DOHH2 (cell line): ENCODE data around the gene HMCES.
"Not testable (repeated sequence)": the region's sequence is repeated elsewhere in the genome, so short reads cannot be mapped to it uniquely, and the experiment has no call there.

Source experiments
- H3F3A ChIP-seq: fragments of 200-600 bp; sonication (generic), shearing (Covaris generic); 2 replicates; pipeline ENCODE4 v1.6.0; 2016; ENCODE audit warnings: antibody characterized with exemption, mild to moderate bottlenecking; ENCODE audit not compliant: control insufficient read depth, insufficient read depth
- H3K27ac ChIP-seq: fragments of 200-600 bp; sonication (generic); 2 replicates; pipeline ENCODE4 v1.5.1; 2014; ENCODE audit warnings: low read depth, mild to moderate bottlenecking, low read length, moderate library complexity
- H3K27me3 ChIP-seq: fragments of 200-600 bp; sonication (generic); 2 replicates; pipeline ENCODE4 v1.6.1; 2014; ENCODE audit warnings: mild to moderate bottlenecking, low read length, mixed read lengths; ENCODE audit not compliant: control insufficient read depth
- H3K36me3 ChIP-seq: fragments of 200-600 bp; sonication (generic); 2 replicates; pipeline ENCODE4 v1.6.1; 2014; ENCODE audit warnings: mild to moderate bottlenecking, low read length, moderate library complexity, mixed read lengths; ENCODE audit not compliant: control insufficient read depth
- H3K4me1 ChIP-seq: fragments of 200-600 bp; sonication (generic); 2 replicates; pipeline ENCODE4 v1.6.1; 2014; ENCODE audit warnings: mild to moderate bottlenecking, low read length, mixed read lengths; ENCODE audit not compliant: control insufficient read depth
- H3K4me2 ChIP-seq: fragments of 200-600 bp; sonication (generic); 2 replicates; pipeline ENCODE4 v1.6.0; 2014; ENCODE audit warnings: mild to moderate bottlenecking, low read length, moderate library complexity
- H3K4me3 ChIP-seq: fragments of 200-600 bp; sonication (generic); 2 replicates; pipeline ENCODE4 v1.5.1; 2014; ENCODE audit warnings: mild to moderate bottlenecking, low read length, mixed read lengths
- H3K79me2 ChIP-seq: fragments of 200-600 bp; sonication (generic); 2 replicates; pipeline ENCODE4 v1.6.1; 2014; ENCODE audit warnings: mild to moderate bottlenecking, low read length, mixed read lengths; ENCODE audit not compliant: control insufficient read depth
- H3K9me2 ChIP-seq: fragments of 200-600 bp; sonication (generic); replicated peaks from 2 replicates; pipeline ENCODE4 v1.6.1; 2014; ENCODE audit warnings: mild to moderate bottlenecking, low read length, mixed read lengths; ENCODE audit not compliant: control insufficient read depth
- H3K9me3 ChIP-seq: fragments of 200-600 bp; sonication (generic); 2 replicates; pipeline ENCODE4 v1.6.1; 2014; ENCODE audit warnings: antibody characterized with exemption, low read length, mixed read lengths; ENCODE audit not compliant: control insufficient read depth, insufficient read depth
- H4K20me1 ChIP-seq: fragments of 200-600 bp; sonication (generic); 2 replicates; pipeline ENCODE4 v1.6.0; 2014; ENCODE audit warnings: low read depth, mild to moderate bottlenecking, antibody characterized with exemption, low read length, moderate library complexity; ENCODE audit not compliant: control insufficient read depth, insufficient read depth
- CTCF ChIP-seq: fragments of 200-600 bp; sonication (generic); IDR thresholded peaks from one replicate; pipeline ENCODE4 v1.5.1; 2014; ENCODE audit warnings: antibody characterized with exemption, mild to moderate bottlenecking, low read depth, low read length; ENCODE audit not compliant: poor library complexity, severe bottlenecking
- EZH2phosphoT487 ChIP-seq: fragments of 200-600 bp; sonication (generic); IDR thresholded peaks from 2 replicates; pipeline ENCODE4 v1.6.1; 2017; ENCODE audit warnings: borderline replicate concordance, mild to moderate bottlenecking, antibody characterized with exemption, low read length, moderate library complexity, mixed read lengths

The HMCES gene

GRCh38 chr3:129336093-129336706 lies 57.5 kb downstream of the HMCES start:
- H3K79me2 ChIP-seq, result no peaks in the 10 kb centered on the region
- no peaks in the 10 kb centered on the region for H3K4me1 ChIP-seq
- H3F3A ChIP-seq, result no peaks in the 10 kb centered on the region
- no peaks in the 10 kb centered on the region for H3K9me2 ChIP-seq
- H3K4me2 ChIP-seq, result no peak overlapping the region
- no peak overlapping the region for H3K4me3 ChIP-seq
- no peaks in the 10 kb centered on the region for H3K9me3 ChIP-seq
- no peak overlapping the region for H3K27ac ChIP-seq
- TF ChIP-seq EZH2phosphoT487, result no peak
- no peak for TF ChIP-seq CTCF
- peaks cover 5% of the 10 kb centered on the region for H3K27me3 ChIP-seq
- no peaks in the 10 kb centered on the region for H4K20me1 ChIP-seq
- H3K36me3 ChIP-seq, result no peaks in the 10 kb centered on the region

DNA sequence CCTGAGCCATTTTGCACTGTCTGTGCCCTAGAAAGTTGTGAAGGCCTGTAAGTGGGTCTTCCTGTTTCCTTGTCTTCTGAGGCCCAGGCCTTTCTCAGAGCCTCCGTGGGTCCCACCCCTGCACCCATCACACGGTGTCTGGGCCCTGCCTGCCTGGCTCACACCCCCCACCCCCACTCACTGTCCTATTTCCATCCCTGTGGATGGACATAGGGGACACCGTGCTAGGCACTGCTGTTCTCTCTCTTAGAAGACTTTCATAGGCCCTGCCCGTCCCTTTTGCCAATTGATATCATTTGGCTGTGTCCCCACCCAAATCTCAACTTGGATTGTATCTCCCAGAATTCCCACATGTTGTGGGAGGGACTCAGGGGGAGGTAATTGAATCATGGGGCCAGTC lies 59.0 kb downstream of the HMCES start:
- H3K79me2 ChIP-seq, H3F3A ChIP-seq, H3K9me2 ChIP-seq, H3K36me3 ChIP-seq, H3K9me3 ChIP-seq, H3K4me1 ChIP-seq, H3K4me2 ChIP-seq, H4K20me1 ChIP-seq, H3K27me3 ChIP-seq, H3K27ac ChIP-seq, H3K4me3 ChIP-seq: not testable (repeated sequence)

DNA sequence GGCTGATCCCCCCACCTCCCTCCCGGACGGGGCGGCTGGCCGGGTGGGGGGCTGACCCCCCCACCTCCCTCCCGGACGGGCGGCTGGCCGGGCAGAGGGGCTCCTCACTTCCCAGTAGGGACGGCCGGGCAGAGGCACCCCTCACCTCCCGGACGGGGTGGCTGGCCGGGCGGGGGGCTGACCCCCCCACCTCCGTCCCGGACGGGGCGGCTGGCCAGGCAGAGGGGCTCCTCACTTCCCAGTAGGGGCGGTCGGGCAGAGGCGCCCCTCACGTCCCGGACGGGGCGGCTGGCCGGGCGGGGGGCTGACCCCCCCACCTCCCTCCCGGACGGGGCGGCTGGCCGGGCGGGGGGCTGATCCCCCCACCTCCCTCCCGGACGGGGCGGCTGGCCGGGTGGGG lies 60.5 kb downstream of the HMCES start:
- not testable (repeated sequence) for H3K27me3 ChIP-seq, H3K4me3 ChIP-seq, H3K9me2 ChIP-seq, H3K79me2 ChIP-seq, H3K4me1 ChIP-seq, H3K36me3 ChIP-seq, H4K20me1 ChIP-seq, H3K4me2 ChIP-seq, H3K27ac ChIP-seq, H3F3A ChIP-seq, H3K9me3 ChIP-seq

- not testable (repeated sequence) for H3K4me1 ChIP-seq, H3F3A ChIP-seq, H3K9me2 ChIP-seq, H3K36me3 ChIP-seq, H3K4me2 ChIP-seq, H3K4me3 ChIP-seq, H3K27ac ChIP-seq, H3K9me3 ChIP-seq, H4K20me1 ChIP-seq, H3K79me2 ChIP-seq
- peaks cover 12% of the 10 kb centered on the region for H3K27me3 ChIP-seq
Observed at GRCh38 chr3:129339833-129340232, 61.2 kb downstream of the HMCES start.

DNA sequence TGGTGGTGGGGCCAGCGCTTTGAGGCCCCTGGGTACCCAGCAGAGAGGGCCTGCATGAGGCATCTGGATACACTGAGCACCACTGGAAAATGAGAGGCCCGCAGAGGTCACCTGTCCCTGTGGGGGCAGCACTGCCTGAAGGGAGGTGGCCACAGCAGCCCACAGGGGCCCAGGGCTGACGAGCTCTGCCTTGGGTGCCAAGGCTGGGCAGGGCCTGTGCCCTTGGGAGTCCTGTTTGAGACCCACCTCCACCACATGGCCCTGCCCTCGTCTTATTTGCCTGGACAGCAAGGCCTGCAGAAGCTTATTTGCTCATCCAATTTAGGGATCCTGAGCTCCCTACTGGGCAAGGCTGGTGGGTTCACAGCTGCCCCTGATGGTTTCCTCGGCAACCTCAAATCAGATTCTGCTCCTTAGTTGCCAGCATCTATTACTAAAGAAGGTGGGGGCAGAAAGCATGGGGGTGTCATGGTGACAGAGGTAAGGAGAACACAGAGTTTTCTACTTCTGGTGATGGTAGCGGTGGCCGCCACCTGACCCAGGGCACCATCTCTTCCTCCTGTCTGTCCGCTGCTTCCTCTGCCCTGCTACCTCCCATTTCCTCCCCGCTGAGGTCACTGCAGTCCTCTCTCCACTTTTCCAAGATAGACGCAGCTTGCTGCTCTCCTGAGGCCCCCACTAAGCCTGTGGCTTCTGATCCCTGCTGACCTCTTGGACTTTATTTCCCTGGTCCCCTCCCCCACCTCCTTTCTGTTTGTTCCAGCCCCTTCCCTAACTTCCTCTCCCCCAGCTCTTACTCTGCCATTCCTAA lies 62.9 kb downstream of the HMCES start:
- Histone ChIP-seq H3K36me3 (no peaks in the 10 kb centered on the region), H3F3A (no peaks in the 10 kb centered on the region), H3K79me2 (no peaks in the 10 kb centered on the region), H3K9me3 (no peaks in the 10 kb centered on the region), H4K20me1 (no peaks in the 10 kb centered on the region), H3K4me2 (no peak overlapping the region), H3K27ac (no peak overlapping the region), H3K4me3 (no peak overlapping the region), H3K4me1 (no peaks in the 10 kb centered on the region; the same call in 1 of the 2 replicates), H3K27me3 (peaks cover 23% of the 10 kb centered on the region), H3K9me2 (no peaks in the 10 kb centered on the region)
- TF ChIP-seq CTCF, result no peak
- no peak for TF ChIP-seq EZH2phosphoT487
